HG02610 (cell line): ENCODE data around the gene MTURN.
"Not testable (repeated sequence)": the region's sequence is repeated elsewhere in the genome, so short reads cannot be mapped to it uniquely, and the experiment has no call there.

Experiments used
- ATAC-seq: cut with Tn5 transposase; IDR thresholded peaks from one replicate; pipeline ENCODE4 v1.9.1; 2021; ENCODE audit warnings: mild to moderate bottlenecking, moderate library complexity; ENCODE audit not compliant: unreplicated experiment

MTURN gene

GRCh38 chr7:30134611-30135300 lies at the start of gene MTURN:
TSS of gene MTURN (plus strand) at chr7:30134986. CDS start at chr7:30135137, 151 bp downstream.
- ATAC-seq, result peak; percentile 84

- no peak for ATAC-seq
Measured at GRCh38 chr7:30086529-30086928, 48.3 kb upstream of the MTURN start.

GRCh38 chr7:30087371-30087770 lies 47.4 kb upstream of the MTURN start:
- no peak for ATAC-seq

GRCh38 chr7:30088362-30088761 lies 46.4 kb upstream of the MTURN start:
- no peak for ATAC-seq

- no peak for ATAC-seq
Measured at GRCh38 chr7:30090111-30090510, 44.7 kb upstream of the MTURN start.

GRCh38 chr7:30091491-30091912 lies 43.3 kb upstream of the MTURN start:
- ATAC-seq, result no peak

- ATAC-seq, result no peak
Measured at GRCh38 chr7:30091987-30092386, 42.8 kb upstream of the MTURN start.

- no peak for ATAC-seq
Measured at GRCh38 chr7:30093420-30093952, 41.3 kb upstream of the MTURN start.

- not testable (repeated sequence) for ATAC-seq
Measured at GRCh38 chr7:30098599-30098998, 36.2 kb upstream of the MTURN start.

GRCh38 chr7:30102281-30102680 lies 32.5 kb upstream of the MTURN start:
- no peak for ATAC-seq

GRCh38 chr7:30104157-30104556 lies 30.6 kb upstream of the MTURN start:
- ATAC-seq, result no peak

- ATAC-seq, result no peak
Measured at GRCh38 chr7:30112103-30112713, 22.6 kb upstream of the MTURN start.

GRCh38 chr7:30113144-30113543 lies 21.6 kb upstream of the MTURN start:
- no peak for ATAC-seq

- ATAC-seq, result no peak
Measured at GRCh38 chr7:30114536-30115238, 20.1 kb upstream of the MTURN start.

GRCh38 chr7:30115709-30116297 lies 19.0 kb upstream of the MTURN start:
- no peak for ATAC-seq

- no peak for ATAC-seq
Measured at GRCh38 chr7:30116771-30117170, 18.0 kb upstream of the MTURN start.

GRCh38 chr7:30117896-30118295 lies 16.9 kb upstream of the MTURN start:
- ATAC-seq, result no peak

GRCh38 chr7:30119890-30120577 lies 14.8 kb upstream of the MTURN start:
- ATAC-seq, result no peak

- ATAC-seq, result no peak
Measured at GRCh38 chr7:30133736-30134610, 813 bp upstream of the MTURN start.
